ENCODE data around the gene CRYL1. TPM values are rescaled to one million over a fixed set of nuclear protein-coding genes. Genes with fewer than 3 reads are reported as not detected.

CRYL1 gene
- total and polyA plus RNA-seq, 9 of the 15 experiments (the other 6 are each of a cell fraction or from before 2014, with no cell fraction given): 1.0 to 6.9 (median 2.4) TPM

- peak; percentile 66 for TF ChIP-seq PKNOX1 (IDR thresholded peaks at IDR 0.05)
- TF ChIP-seq VEZF1 (CRISPR knock-in tag; IDR thresholded peaks at IDR 0.05): peak; percentile 13; the same call in 1 of the 2 replicates
- TF ChIP-seq ZNF766 (CRISPR knock-in tag; conservative IDR thresholded peaks at IDR 0.05): 0 out of 2 replicates have a peak, but pooled peaks have one; percentile 21
- TF ChIP-seq NFIX (CRISPR knock-in tag; IDR thresholded peaks at IDR 0.05; ENCODE audit: low read depth): no peak
- TF ChIP-seq, protein P1, sequence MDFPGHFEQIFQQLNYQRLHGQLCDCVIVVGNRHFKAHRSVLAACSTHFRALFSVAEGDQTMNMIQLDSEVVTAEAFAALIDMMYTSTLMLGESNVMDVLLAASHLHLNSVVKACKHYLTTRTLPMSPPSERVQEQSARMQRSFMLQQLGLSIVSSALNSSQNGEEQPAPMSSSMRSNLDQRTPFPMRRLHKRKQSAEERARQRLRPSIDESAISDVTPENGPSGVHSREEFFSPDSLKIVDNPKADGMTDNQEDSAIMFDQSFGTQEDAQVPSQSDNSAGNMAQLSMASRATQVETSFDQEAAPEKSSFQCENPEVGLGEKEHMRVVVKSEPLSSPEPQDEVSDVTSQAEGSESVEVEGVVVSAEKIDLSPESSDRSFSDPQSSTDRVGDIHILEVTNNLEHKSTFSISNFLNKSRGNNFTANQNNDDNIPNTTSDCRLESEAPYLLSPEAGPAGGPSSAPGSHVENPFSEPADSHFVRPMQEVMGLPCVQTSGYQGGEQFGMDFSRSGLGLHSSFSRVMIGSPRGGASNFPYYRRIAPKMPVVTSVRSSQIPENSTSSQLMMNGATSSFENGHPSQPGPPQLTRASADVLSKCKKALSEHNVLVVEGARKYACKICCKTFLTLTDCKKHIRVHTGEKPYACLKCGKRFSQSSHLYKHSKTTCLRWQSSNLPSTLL (IDR thresholded peaks at IDR 0.05): no peak
- TF ChIP-seq NFE2L1 (tag; IDR thresholded peaks at IDR 0.05; ENCODE audit: borderline replicate concordance, low read depth): peak; percentile 54
Observed at GRCh38 chr13:20430296-20430695, 95.4 kb downstream of the CRYL1 start (continued).

Data from K562 (cell line).